ENCODE data around the gene DMWD. TPM values are rescaled to one million over a fixed set of nuclear protein-coding genes. Genes with fewer than 3 reads are reported as not detected.
"Not testable (repeated sequence)": the region's sequence is repeated elsewhere in the genome, so short reads cannot be mapped to it uniquely, and the experiment has no call there.

Gene DMWD
- total and polyA plus RNA-seq, 2 donors = 24.7 to 43.7 TPM

DNA sequence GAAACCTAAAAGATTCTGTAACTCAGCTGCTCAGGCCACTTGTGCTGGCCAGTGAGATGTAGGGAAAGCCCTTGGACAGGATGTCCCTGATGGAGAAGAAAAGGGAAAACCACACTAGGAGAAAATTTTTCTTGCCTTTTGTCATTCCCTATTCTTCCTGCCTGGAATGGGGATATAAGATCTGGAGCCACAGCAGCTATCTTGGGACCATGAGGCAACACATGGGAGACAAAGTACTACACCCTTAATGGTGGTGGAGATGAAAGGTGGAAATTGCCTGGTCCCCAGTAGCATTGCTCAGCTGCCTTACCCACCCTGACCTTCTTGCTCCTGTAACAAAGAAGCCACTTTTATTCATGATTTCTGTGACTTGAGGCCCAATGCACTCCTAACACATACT, 13.1 kb upstream of the DMWD start:
- H3K4me1 ChIP-seq (ENCODE audit: insufficient read depth) = no peaks in the 10 kb centered on the region
- no peaks in the 10 kb centered on the region for H3K36me3 ChIP-seq (ENCODE audit: insufficient read depth)
- H3K4me3 ChIP-seq (ENCODE audit: low read depth, low read length) = no peak overlapping the region
- DNase-seq (ENCODE audit: extremely low spot score) = no peak
- no peak overlapping the region for H3K27ac ChIP-seq (ENCODE audit: low read depth)

DNA sequence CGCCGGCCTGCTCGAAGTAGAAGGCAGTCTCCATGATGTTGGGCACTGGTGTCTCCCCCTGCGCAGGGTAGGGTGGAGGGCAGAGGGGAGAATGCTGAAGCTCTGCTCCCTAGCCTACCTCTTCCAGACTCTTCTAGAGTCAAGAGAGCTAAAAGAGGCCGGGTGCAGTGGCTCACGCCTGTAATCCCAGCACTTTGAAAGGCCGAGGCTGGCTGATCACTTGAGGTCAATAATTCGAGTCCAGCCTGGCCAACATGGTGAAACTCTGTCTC, 12.2 kb upstream of the DMWD start:
- H3K27ac ChIP-seq (ENCODE audit: low read depth) = no peak overlapping the region

DNA sequence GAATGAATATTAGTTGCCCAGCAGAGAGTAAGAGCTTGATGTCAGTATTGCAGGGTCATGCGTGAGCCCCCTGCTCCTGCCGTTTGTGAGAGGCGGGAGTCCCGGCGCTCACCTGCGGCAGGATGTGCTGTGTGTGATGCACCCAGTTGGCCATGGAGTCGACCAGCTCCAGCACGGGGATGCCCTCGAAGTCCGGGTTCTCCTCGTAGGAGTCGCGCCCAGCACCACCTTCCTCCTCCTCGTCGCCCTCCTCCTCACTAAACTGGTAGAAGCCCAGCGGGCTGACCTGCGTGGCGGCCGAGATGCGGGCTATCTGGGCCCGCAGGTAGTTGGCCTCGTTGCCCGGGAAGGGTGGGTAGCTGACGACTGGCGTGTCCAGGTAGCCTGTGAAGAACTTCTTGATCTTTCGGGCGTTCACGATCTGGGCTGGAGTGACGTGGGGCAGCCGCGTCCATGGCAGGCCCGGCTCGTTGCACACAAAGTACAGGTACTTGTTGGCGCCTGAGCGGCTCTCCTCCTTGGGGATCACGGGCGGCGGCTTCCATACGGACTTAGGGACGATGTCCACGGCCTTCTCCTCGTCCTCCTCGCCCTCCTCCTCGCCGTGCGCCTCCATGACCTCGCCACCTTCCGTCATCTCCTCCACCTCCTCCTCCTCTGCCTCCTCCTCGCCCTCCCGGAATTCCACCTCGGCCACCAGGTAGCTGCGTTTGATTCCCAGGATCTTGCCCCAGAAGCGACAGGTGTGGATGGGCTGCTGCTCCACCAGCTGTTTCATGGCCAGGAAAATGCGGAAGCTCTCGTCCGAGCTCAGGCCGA, 11.7 kb upstream of the DMWD start:
- Histone ChIP-seq H3K4me3 (ENCODE audit: low read depth, low read length) (no peak overlapping the region), H3K27ac (ENCODE audit: low read depth) (no peak overlapping the region), H3K36me3 (ENCODE audit: insufficient read depth) (no peaks in the 10 kb centered on the region), H3K4me1 (ENCODE audit: insufficient read depth) (no peaks in the 10 kb centered on the region)
- WGBS = 90% methylated on average over 57 of the region's 57 CpGs
- no peak for DNase-seq (ENCODE audit: extremely low spot score)

More for the DNA sequence above, 12.2 kb upstream of the DMWD start:
- no peak overlapping the region for H3K4me3 ChIP-seq (ENCODE audit: low read depth, low read length)
- no peaks in the 10 kb centered on the region for H3K36me3 ChIP-seq (ENCODE audit: insufficient read depth)
- H3K4me1 ChIP-seq (ENCODE audit: insufficient read depth) = no peaks in the 10 kb centered on the region
- WGBS = 90% methylated on average over 8 of the region's 8 CpGs
- DNase-seq (ENCODE audit: extremely low spot score) = no peak

DNA sequence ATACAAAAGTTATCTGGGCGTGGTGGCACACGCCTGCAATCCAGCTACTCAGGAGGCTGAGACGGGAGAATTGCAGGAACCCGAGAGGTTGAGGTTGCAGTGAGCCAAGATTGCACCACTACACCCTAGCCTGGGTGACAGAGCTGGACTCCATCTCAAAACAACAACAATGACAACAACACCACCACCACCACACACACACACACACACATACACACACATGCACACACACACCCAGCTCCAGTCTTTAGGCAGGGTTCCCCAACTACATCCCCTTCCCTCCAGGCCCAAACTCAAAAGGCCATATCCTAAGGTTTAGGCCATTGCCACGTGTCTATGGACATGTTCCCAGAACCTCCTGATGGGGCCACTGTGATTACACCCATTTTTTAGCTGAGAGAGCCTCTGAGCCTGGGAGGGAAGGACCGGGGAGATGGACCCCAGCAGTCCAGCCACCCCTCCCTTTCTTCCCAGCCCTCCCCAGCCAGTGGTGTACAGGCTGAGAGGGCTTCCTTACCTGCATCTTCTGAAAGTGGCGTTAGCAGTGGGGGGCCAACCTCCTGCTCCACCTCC, 9.0 kb upstream of the DMWD start:
- no peaks in the 10 kb centered on the region for H3K36me3 ChIP-seq (ENCODE audit: insufficient read depth)
- no peak for DNase-seq (ENCODE audit: extremely low spot score)
- 84% methylated on average over 7 of the region's 7 CpGs for WGBS
- H3K4me1 ChIP-seq (ENCODE audit: insufficient read depth) = no peaks in the 10 kb centered on the region
- no peak overlapping the region for H3K4me3 ChIP-seq (ENCODE audit: low read depth, low read length)
- H3K27ac ChIP-seq (ENCODE audit: low read depth) = no peak overlapping the region

DNA sequence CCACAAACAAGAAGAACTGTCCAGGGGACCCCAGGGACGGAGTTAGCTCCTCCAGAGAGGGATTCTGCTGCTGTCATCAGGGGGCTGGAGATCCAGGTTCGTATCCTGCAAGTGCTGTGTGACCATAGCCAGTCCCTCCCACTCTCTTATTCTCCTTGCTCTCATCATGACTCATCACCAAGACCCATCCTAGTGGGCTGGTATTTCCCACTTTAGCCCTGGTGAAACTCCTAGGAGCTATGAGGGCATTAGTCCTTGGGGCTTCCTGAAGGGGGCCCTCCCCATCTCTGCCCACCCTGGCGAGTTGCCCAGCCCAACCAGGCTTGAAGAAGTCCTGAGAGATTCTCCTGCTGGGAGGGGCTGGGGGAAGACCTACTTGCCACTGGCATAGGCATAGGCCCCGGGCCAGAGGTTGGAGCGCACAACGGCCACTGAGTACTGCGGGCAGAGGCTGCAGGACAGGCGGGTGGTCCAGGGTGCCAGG, 7.5 kb upstream of the DMWD start:
- WGBS = 87% methylated on average over 8 of the region's 8 CpGs
- H3K36me3 ChIP-seq (ENCODE audit: insufficient read depth) = no peaks in the 10 kb centered on the region
- H3K4me1 ChIP-seq (ENCODE audit: insufficient read depth) = no peaks in the 10 kb centered on the region
- H3K4me3 ChIP-seq (ENCODE audit: low read depth, low read length) = no peak overlapping the region
- no peak for DNase-seq (ENCODE audit: extremely low spot score)
- no peak overlapping the region for H3K27ac ChIP-seq (ENCODE audit: low read depth)

DNA sequence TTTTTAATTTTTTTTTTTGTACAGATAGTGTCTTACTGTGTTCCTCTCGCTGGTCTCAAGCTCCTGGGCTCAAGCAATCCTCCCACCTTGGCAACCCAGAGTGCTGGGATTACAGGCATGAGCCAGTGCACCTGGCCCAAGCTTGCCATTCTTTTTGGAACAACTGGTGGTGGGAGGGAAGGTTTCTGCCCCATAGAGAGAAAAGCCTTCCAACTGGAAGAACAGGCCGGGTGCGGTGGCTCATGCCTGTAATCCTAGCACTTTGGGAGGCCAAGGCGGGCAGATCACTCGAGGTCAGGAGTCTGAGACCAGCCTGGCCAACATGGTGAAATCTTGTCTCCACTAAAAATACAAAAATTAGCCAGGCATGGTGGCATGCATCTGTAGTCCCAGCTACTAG, 6.9 kb upstream of the DMWD start:
- 81% methylated on average over 5 of the region's 5 CpGs for WGBS
- DNase-seq (ENCODE audit: extremely low spot score); H3K36me3 ChIP-seq (ENCODE audit: insufficient read depth); H3K4me1 ChIP-seq (ENCODE audit: insufficient read depth); H3K27ac ChIP-seq (ENCODE audit: low read depth); H3K4me3 ChIP-seq (ENCODE audit: low read depth, low read length): not testable (repeated sequence)

DNA sequence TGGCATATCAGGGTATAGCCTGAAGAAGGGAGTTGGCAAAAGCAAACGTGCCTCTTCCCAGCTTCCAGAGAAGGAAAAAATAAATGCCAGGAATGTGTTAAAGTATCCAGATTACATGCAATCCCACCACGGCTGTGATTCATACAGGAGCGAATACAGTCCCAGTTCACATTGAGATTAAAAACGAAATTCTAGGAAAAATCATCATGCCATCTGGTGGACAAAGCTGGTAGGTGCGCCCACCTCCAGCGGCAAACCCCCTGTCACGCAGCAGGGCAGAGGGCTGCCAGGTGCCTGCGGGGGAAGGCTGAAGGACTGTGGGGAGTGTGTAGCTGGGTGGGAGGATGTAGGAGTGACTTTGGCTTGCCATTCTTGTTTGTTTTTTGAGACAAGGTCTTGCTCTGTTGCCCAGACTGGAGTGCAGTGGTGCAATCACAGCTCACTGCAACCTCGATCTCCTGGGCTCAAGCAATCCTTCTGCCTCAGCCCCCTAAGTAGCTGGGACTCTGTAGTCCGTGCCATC, 6.4 kb upstream of the DMWD start:
- Histone ChIP-seq H3K4me3 (ENCODE audit: low read depth, low read length) (no peak overlapping the region), H3K36me3 (ENCODE audit: insufficient read depth) (no peaks in the 10 kb centered on the region), H3K4me1 (ENCODE audit: insufficient read depth) (no peaks in the 10 kb centered on the region), H3K27ac (ENCODE audit: low read depth) (no peak overlapping the region)
- 8% methylated on average over 10 of the region's 10 CpGs for WGBS
- no peak for DNase-seq (ENCODE audit: extremely low spot score)

DNA sequence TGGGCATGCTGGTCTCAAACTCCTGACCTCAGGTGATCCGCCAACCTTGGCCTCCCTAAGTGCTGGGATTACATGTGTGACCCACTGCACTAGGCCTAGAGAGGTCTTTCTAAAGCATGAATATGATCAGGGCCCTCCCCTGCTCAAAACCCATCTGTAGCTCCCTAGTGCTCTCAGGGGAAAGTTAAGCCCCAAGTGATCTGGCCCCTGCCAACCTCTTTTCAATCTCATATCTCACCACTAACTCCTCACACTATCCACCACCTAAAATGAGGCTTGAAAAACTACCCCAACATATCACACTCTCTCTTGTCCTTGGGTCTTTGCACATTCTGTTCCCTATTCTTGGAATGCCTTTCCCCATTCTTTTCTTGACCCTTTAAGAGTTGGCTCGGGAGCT, 2.0 kb upstream of the DMWD start:
- Histone ChIP-seq H3K4me3 (ENCODE audit: low read depth, low read length) (no peak overlapping the region), H3K27ac (ENCODE audit: low read depth) (no peak overlapping the region), H3K36me3 (ENCODE audit: insufficient read depth) (no peaks in the 10 kb centered on the region), H3K4me1 (ENCODE audit: insufficient read depth) (no peaks in the 10 kb centered on the region)
- WGBS = 87% methylated on average over 2 of the region's 2 CpGs
- no peak for DNase-seq (ENCODE audit: extremely low spot score)

DNA sequence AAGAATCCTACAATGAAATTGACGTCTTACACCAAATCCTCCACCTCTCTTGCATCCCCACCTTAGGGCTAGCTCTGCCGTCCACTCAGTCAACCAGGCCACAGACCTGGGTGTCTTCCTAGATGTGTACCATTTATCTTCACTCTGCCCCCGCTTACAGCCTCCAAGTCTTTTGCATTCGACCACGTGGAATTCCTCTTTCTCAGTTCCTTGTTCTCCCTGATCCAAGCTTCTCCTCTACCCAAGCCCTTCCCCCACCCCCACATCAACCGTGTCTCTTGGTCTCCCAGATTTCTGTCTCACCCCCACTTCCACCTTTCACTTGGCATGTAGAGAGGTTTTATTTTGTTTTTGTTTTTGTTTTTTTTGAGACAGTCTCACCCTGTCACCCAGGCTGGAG, 1.2 kb upstream of the DMWD start:
- no peak for DNase-seq (ENCODE audit: extremely low spot score)
- Histone ChIP-seq H3K36me3 (ENCODE audit: insufficient read depth) (no peaks in the 10 kb centered on the region), H3K4me1 (ENCODE audit: insufficient read depth) (no peaks in the 10 kb centered on the region), H3K27ac (ENCODE audit: low read depth) (no peak overlapping the region), H3K4me3 (ENCODE audit: low read depth, low read length) (no peak overlapping the region)
- WGBS = 62% methylated on average over 6 of the region's 6 CpGs

DNA sequence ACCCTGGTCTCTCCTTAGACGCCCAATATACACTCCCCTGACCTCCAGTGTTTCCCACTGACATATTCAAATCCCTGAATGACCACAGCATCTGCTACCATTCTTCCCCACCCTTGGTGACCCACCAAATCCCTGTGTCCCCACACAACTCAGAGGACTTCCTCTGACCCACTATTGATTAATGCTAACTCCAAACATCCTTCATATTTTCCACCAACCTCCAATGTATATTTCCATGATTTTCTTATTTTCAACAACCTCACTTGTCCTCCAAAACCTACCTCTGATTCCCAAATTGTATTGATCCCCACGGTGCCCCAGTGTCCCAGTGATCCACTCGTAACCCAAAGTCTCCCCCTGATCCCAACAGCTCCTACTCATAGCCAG, 526 bp upstream of the DMWD start:
- Histone ChIP-seq H3K4me3 (ENCODE audit: low read depth, low read length) (no peak overlapping the region), H3K4me1 (ENCODE audit: insufficient read depth) (no peaks in the 10 kb centered on the region), H3K27ac (ENCODE audit: low read depth) (no peak overlapping the region), H3K36me3 (ENCODE audit: insufficient read depth) (no peaks in the 10 kb centered on the region)
- WGBS = 49% methylated on average over 3 of the region's 3 CpGs
- DNase-seq (ENCODE audit: extremely low spot score) = no peak

DNA sequence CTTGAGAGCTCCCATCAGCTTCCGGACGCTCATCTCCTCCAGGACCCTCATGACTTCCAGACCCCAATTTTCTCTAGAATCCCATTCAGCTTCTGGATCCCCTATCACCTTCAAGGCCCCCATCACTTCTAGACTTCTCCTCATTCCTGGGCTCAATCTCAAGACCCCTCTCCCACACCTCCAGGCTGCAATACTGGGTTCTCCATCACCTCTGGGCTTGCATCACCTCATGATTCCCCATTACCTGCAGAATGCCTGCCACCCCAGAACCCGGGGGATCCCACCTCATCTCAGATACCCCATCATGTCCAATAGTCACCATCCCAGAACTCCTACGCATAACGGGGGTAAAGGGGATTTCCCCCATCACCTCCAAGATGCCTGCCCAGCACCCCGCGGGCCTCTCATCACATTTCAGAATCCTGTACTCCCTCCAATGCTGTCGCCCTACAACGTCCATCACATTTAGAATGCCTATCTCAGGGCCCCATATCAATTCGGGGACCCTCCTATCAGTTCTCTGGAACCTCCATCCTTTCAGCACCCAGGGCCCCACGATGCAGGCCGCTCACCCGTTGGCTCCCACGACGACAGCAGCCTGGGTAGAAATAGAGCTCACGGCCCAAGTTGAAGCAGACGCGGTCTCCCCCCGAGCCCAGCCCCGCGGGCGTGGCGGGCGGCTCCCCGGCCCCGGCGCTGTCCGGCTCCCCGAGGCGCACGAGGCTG, 738 bp downstream of the DMWD start:
- Histone ChIP-seq H3K4me1 (ENCODE audit: insufficient read depth) (no peaks in the 10 kb centered on the region), H3K4me3 (ENCODE audit: low read depth, low read length) (peak overlapping the region; percentile 98), H3K36me3 (ENCODE audit: insufficient read depth) (no peaks in the 10 kb centered on the region), H3K27ac (ENCODE audit: low read depth) (no peak overlapping the region)
- DNase-seq (ENCODE audit: extremely low spot score) = no peak
- 5% methylated on average over 31 of the region's 31 CpGs for WGBS

DNA sequence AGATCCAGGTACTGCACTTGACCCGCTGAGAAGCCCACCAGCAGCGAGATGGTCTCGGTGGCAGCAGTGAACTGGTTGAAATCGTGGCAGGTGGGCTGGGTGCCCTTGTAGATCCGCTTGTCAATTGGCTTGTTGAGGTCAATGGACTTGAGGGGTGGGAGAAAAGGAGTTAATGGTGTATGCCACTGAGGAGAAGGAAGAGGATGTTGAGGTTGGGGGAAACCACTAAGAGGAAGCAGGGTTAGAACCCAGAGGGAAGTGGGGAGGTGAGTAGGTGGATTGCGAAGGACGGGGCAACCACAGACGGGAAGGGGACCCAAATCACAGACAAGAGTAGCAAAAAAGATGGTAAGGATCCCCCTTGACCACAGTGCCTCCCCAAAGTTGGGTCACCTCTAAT, 1.7 kb downstream of the DMWD start:
- 82% methylated on average over 8 of the region's 8 CpGs for WGBS
- H3K4me3 ChIP-seq (ENCODE audit: low read depth, low read length) = no peak overlapping the region
- H3K27ac ChIP-seq (ENCODE audit: low read depth) = no peak overlapping the region
- DNase-seq (ENCODE audit: extremely low spot score) = no peak
- H3K36me3 ChIP-seq (ENCODE audit: insufficient read depth) = peaks cover 3% of the 10 kb centered on the region
- no peaks in the 10 kb centered on the region for H3K4me1 ChIP-seq (ENCODE audit: insufficient read depth)

DNA sequence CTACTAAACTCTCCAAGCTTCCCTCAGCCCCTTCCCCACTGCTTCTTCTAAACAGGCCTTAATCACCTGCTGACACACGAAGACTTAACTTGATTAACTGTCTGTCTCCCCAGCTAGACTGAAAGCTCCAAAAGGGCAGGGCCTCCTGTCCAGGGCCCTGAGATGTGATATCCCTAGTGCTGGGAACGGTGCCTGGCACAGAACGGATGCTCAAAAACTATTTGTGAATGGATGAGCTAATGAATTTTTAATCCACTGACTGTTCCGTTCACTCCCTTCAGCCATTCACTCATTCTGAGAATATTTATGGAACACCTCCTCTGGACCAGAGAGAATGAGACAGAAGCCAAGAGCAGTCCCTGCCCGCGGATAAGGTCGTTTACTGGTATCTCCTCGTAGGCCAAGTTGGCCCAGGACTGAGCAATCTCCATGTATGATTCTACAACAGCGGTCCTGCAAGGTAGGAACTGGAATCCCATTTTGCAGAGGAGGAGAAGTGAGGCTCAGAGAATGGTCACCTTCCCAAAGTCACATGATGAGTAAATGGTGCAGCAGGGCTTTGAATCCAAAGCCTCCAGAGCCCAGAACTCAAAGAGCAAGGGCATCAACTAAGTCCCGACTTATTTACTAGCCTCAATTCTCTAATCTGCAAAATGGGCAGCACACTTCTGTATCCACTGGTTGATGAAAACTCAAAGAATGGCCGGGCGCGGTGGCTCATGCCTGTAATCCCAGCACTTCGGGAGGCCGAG, 3.4 kb downstream of the DMWD start:
- Histone ChIP-seq H3K4me1 (ENCODE audit: insufficient read depth) (no peaks in the 10 kb centered on the region), H3K36me3 (ENCODE audit: insufficient read depth) (peaks cover 5% of the 10 kb centered on the region), H3K27ac (ENCODE audit: low read depth) (no peak overlapping the region), H3K4me3 (ENCODE audit: low read depth, low read length) (no peak overlapping the region)
- WGBS = 88% methylated on average over 15 of the region's 15 CpGs
- no peak for DNase-seq (ENCODE audit: extremely low spot score)

Measured in urinary bladder (tissue), 4 donors.